GM21390 (cell line): ENCODE measurements around the gene SPRY1.
A peak's percentile ranks its signal among the peaks of the same experiment; 100 is the strongest.

ENCODE experiments used
- ATAC-seq: cut with Tn5 transposase; IDR thresholded peaks from one replicate; pipeline ENCODE4 v1.9.1; 2021; ENCODE audit not compliant: unreplicated experiment

SPRY1 gene

GRCh38 chr4:123408471-123409084 lies 12.0 kb downstream of the SPRY1 start:
- no peak for ATAC-seq

- no peak for ATAC-seq
These were observed 12.7 kb downstream of the SPRY1 start for GRCh38 chr4:123409334-123409733.

GRCh38 chr4:123411514-123411913 lies 14.9 kb downstream of the SPRY1 start:
- no peak for ATAC-seq

- ATAC-seq = peak; percentile 82
These were observed 15.5 kb downstream of the SPRY1 start for GRCh38 chr4:123412091-123412505.

- no peak for ATAC-seq
These were observed 16.3 kb downstream of the SPRY1 start for GRCh38 chr4:123412700-123413512.

- no peak for ATAC-seq
These were observed 19.0 kb downstream of the SPRY1 start for GRCh38 chr4:123415576-123415975.

GRCh38 chr4:123415977-123416376 lies 19.4 kb downstream of the SPRY1 start:
- ATAC-seq = no peak

- no peak for ATAC-seq
These were observed 21.2 kb downstream of the SPRY1 start for GRCh38 chr4:123417813-123418212.

GRCh38 chr4:123418351-123418931 lies 21.8 kb downstream of the SPRY1 start:
- ATAC-seq = peak; percentile 75

GRCh38 chr4:123419885-123420755 lies 23.5 kb downstream of the SPRY1 start:
- no peak for ATAC-seq

GRCh38 chr4:123421227-123421936 lies 24.8 kb downstream of the SPRY1 start:
- no peak for ATAC-seq

- no peak for ATAC-seq
These were observed 25.6 kb downstream of the SPRY1 start for GRCh38 chr4:123421937-123422781.

GRCh38 chr4:123423819-123424218 lies 27.2 kb downstream of the SPRY1 start:
- no peak for ATAC-seq

GRCh38 chr4:123427951-123428350 lies 31.4 kb downstream of the SPRY1 start:
- ATAC-seq = no peak

GRCh38 chr4:123430031-123430430 lies 33.4 kb downstream of the SPRY1 start:
- ATAC-seq = no peak

GRCh38 chr4:123430501-123430900 lies 33.9 kb downstream of the SPRY1 start:
- ATAC-seq = no peak

- no peak for ATAC-seq
These were observed 37.0 kb downstream of the SPRY1 start for GRCh38 chr4:123433573-123433972.

- ATAC-seq = no peak
These were observed 37.4 kb downstream of the SPRY1 start for GRCh38 chr4:123433976-123434375.

- ATAC-seq = no peak
These were observed 38.9 kb downstream of the SPRY1 start for GRCh38 chr4:123435246-123436113.
